ENCODE data around the gene PRDX5.
"Not testable (repeated sequence)": the region's sequence is repeated elsewhere in the genome, so short reads cannot be mapped to it uniquely, and the experiment has no call there.

DNA sequence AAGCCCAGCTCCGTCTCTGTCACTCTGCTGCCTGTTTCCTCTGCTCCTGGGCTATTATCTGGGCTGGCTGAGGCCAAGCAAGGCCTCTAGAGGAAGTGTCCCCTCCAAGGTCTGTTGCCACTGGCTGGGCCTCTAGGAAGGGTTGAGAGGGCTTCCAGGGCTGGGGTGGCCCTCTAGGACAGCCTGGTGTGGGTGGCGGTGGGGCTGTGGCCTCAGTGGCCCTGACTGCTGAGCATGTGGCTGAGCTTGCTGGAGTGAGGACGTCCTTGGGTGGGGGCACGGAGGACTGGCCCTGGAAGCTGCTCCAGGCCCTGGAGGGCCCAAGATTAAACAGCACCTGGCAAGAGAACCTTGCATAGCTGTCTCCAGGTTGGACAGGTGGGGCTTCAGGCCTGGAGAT, 6.1 kb downstream of the PRDX5 start:
- TF ChIP-seq, protein P1, sequence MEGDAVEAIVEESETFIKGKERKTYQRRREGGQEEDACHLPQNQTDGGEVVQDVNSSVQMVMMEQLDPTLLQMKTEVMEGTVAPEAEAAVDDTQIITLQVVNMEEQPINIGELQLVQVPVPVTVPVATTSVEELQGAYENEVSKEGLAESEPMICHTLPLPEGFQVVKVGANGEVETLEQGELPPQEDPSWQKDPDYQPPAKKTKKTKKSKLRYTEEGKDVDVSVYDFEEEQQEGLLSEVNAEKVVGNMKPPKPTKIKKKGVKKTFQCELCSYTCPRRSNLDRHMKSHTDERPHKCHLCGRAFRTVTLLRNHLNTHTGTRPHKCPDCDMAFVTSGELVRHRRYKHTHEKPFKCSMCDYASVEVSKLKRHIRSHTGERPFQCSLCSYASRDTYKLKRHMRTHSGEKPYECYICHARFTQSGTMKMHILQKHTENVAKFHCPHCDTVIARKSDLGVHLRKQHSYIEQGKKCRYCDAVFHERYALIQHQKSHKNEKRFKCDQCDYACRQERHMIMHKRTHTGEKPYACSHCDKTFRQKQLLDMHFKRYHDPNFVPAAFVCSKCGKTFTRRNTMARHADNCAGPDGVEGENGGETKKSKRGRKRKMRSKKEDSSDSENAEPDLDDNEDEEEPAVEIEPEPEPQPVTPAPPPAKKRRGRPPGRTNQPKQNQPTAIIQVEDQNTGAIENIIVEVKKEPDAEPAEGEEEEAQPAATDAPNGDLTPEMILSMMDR (IDR thresholded peaks at IDR 0.05; ENCODE audit: insufficient read depth, low read length): not testable (repeated sequence)
- not testable (repeated sequence) for TF ChIP-seq POLR2AphosphoS5 (IDR thresholded peaks at IDR 0.05; ENCODE audit: low read depth); GABPA (IDR thresholded peaks at IDR 0.05; ENCODE audit: low read depth); SPI1 (IDR thresholded peaks at IDR 0.05; ENCODE audit: borderline replicate concordance, low read depth)
- TF ChIP-seq, protein P2, sequence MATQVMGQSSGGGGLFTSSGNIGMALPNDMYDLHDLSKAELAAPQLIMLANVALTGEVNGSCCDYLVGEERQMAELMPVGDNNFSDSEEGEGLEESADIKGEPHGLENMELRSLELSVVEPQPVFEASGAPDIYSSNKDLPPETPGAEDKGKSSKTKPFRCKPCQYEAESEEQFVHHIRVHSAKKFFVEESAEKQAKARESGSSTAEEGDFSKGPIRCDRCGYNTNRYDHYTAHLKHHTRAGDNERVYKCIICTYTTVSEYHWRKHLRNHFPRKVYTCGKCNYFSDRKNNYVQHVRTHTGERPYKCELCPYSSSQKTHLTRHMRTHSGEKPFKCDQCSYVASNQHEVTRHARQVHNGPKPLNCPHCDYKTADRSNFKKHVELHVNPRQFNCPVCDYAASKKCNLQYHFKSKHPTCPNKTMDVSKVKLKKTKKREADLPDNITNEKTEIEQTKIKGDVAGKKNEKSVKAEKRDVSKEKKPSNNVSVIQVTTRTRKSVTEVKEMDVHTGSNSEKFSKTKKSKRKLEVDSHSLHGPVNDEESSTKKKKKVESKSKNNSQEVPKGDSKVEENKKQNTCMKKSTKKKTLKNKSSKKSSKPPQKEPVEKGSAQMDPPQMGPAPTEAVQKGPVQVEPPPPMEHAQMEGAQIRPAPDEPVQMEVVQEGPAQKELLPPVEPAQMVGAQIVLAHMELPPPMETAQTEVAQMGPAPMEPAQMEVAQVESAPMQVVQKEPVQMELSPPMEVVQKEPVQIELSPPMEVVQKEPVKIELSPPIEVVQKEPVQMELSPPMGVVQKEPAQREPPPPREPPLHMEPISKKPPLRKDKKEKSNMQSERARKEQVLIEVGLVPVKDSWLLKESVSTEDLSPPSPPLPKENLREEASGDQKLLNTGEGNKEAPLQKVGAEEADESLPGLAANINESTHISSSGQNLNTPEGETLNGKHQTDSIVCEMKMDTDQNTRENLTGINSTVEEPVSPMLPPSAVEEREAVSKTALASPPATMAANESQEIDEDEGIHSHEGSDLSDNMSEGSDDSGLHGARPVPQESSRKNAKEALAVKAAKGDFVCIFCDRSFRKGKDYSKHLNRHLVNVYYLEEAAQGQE (IDR thresholded peaks at IDR 0.05; ENCODE audit: insufficient replicate concordance, low read depth): not testable (repeated sequence)

All from HL-60 (cell line).